Esophagus muscularis mucosa (tissue), 4 donors: ENCODE results near the gene KBTBD2.

Experiments used
- CTCF ChIP-seq, 3 experiments: fragments of 200-600 bp in 2 of 3; fragments of 450-650 bp in 1 of 3; sonication (generic) in 2 of 3; IDR thresholded peaks; one replicate each; pipeline ENCODE4 v1.5.1; 2017 to 2019; ENCODE audit warnings: antibody characterized with exemption in 3 of 3, mild to moderate bottlenecking in 2 of 3, moderate library complexity in 1 of 3
- EP300 ChIP-seq: sonication (generic); formaldehyde crosslinking; IDR thresholded peaks from one replicate; pipeline ENCODE4 v1.6.1; 2017; ENCODE audit warnings: antibody characterized with exemption
- POLR2AphosphoS5 ChIP-seq, 2 donors: sonication (generic); formaldehyde crosslinking; IDR thresholded peaks; one replicate each; pipeline ENCODE4 v1.6.1; 2017; ENCODE audit warnings: antibody characterized with exemption in 2 of 2

GRCh38 chr7:32900433-32900995 is 9.0 kb upstream of the KBTBD2 start:
- no peak for TF ChIP-seq CTCF (IDR thresholded peaks at IDR 0.05)
- no peak for TF ChIP-seq EP300
- TF ChIP-seq POLR2AphosphoS5 (IDR thresholded peaks at IDR 0.05), result no peak
